GM19043 (cell line): ENCODE measurements around the gene EXT2.

Experiments used
- ATAC-seq: cut with Tn5 transposase; IDR thresholded peaks from one replicate; pipeline ENCODE4 v1.9.1; 2021; ENCODE audit warnings: low read depth; ENCODE audit not compliant: unreplicated experiment

The EXT2 gene

GRCh38 chr11:44260081-44260480 is 164.6 kb downstream of the EXT2 start:
- no peak for ATAC-seq

GRCh38 chr11:44261800-44262591 is 166.5 kb downstream of the EXT2 start:
- no peak for ATAC-seq

- no peak for ATAC-seq
Measured at GRCh38 chr11:44263738-44264437, 168.4 kb downstream of the EXT2 start.

GRCh38 chr11:44264438-44264749 is 168.9 kb downstream of the EXT2 start:
- no peak for ATAC-seq

- no peak for ATAC-seq
Measured at GRCh38 chr11:44264761-44265160, 169.3 kb downstream of the EXT2 start.

- ATAC-seq, result no peak
Measured at GRCh38 chr11:44266056-44266780, 170.7 kb downstream of the EXT2 start.

- ATAC-seq, result no peak
Measured at GRCh38 chr11:44267006-44267749, 171.7 kb downstream of the EXT2 start.

- ATAC-seq, result no peak
Measured at GRCh38 chr11:44267750-44268613, 172.5 kb downstream of the EXT2 start.

GRCh38 chr11:44268614-44269080 is 173.2 kb downstream of the EXT2 start:
- ATAC-seq, result no peak

- no peak for ATAC-seq
Measured at GRCh38 chr11:44269369-44270351, 174.2 kb downstream of the EXT2 start.

- no peak for ATAC-seq
Measured at GRCh38 chr11:44270403-44271273, 175.2 kb downstream of the EXT2 start.

- no peak for ATAC-seq
Measured at GRCh38 chr11:44271286-44271685, 175.8 kb downstream of the EXT2 start.

- no peak for ATAC-seq
Measured at GRCh38 chr11:44274404-44274803, 178.9 kb downstream of the EXT2 start.

- no peak for ATAC-seq
Measured at GRCh38 chr11:44275241-44275640, 179.8 kb downstream of the EXT2 start.

GRCh38 chr11:44275961-44276550 is 180.6 kb downstream of the EXT2 start:
- ATAC-seq, result no peak

GRCh38 chr11:44277196-44278090 is 182.0 kb downstream of the EXT2 start:
- ATAC-seq, result no peak
